Fibroblast of lung (primary cell): ENCODE measurements around the gene OLR1. TPM values are rescaled to one million over a fixed set of nuclear protein-coding genes. Genes with fewer than 3 reads are reported as not detected.

Experiments used
- DNase-seq, 2 donors: peaks; one replicate each; pipeline versions ENCODE4 v3.0.0 to v3.0.0-alpha.2; 2010; ENCODE audit warnings: low read depth in 2 of 2
- H2AFZ ChIP-seq: 2 replicates; pipeline ENCODE4 v1.5.1; 2012; ENCODE audit warnings: low read length, control low read depth, inconsistent platforms
- H3K27ac ChIP-seq: 2 replicates; pipeline ENCODE4 v1.5.1; 2011; ENCODE audit warnings: low read length, control low read depth; ENCODE audit not compliant: insufficient read depth
- H3K27me3 ChIP-seq: 2 replicates; pipeline ENCODE4 v1.5.1; 2011; ENCODE audit warnings: mild to moderate bottlenecking, low read length; ENCODE audit not compliant: control insufficient read depth, insufficient read depth
- H3K36me3 ChIP-seq: 2 replicates; pipeline ENCODE4 v1.5.1; 2011; ENCODE audit warnings: low read length; ENCODE audit not compliant: control insufficient read depth, insufficient read depth
- H3K4me1 ChIP-seq: 2 replicates; pipeline ENCODE4 v1.5.1; 2011; ENCODE audit warnings: low read length; ENCODE audit not compliant: control insufficient read depth, insufficient read depth; ENCODE audit errors: extremely low read depth
- H3K4me2 ChIP-seq: 2 replicates; pipeline ENCODE4 v1.5.1; 2011; ENCODE audit warnings: low read length, control low read depth; ENCODE audit not compliant: insufficient read depth; ENCODE audit errors: extremely low read depth
- H3K4me3 ChIP-seq, 4 experiments: fragments of 200-600 bp in 1 of 4; sonication (generic) in 1 of 4; replicated peaks in 1 of 4; 2 replicates each; pipeline ENCODE4 v1.5.1; 2011 to 2016; ENCODE audit warnings: low read length in 4 of 4, low read depth in 3 of 4, mild to moderate bottlenecking in 3 of 4, control low read depth in 2 of 4, inconsistent platforms in 1 of 4, mixed read lengths in 1 of 4; ENCODE audit not compliant: insufficient read depth in 1 of 4; ENCODE audit errors: control extremely low read depth in 1 of 4
- H3K79me2 ChIP-seq: 2 replicates; pipeline ENCODE4 v1.5.1; 2012; ENCODE audit warnings: mild to moderate bottlenecking, low read length, inconsistent platforms; ENCODE audit not compliant: control insufficient read depth, insufficient read depth
- H3K9ac ChIP-seq: 2 replicates; pipeline ENCODE4 v1.5.1; 2011; ENCODE audit warnings: mild to moderate bottlenecking, low read length, control low read depth; ENCODE audit not compliant: insufficient read depth
- H3K9me3 ChIP-seq: 2 replicates; pipeline ENCODE4 v1.5.1; 2012; ENCODE audit warnings: low read depth, low read length; ENCODE audit not compliant: control insufficient read depth, insufficient read depth
- H4K20me1 ChIP-seq: 2 replicates; pipeline ENCODE4 v1.5.1; 2011; ENCODE audit warnings: low read length; ENCODE audit not compliant: control insufficient read depth, insufficient read depth; ENCODE audit errors: extremely low read depth
- CTCF ChIP-seq, 2 donors: IDR thresholded peaks in 1 of 2; conservative IDR thresholded peaks in 1 of 2; 1 replicate in 1 of 2; 2 replicates in 1 of 2; pipeline ENCODE4 v1.5.1; 2011 to 2012; ENCODE audit warnings: low read length in 2 of 2, control low read depth in 1 of 2, inconsistent platforms in 1 of 2, low read depth in 1 of 2, mild to moderate bottlenecking in 1 of 2
- EZH2 ChIP-seq: IDR thresholded peaks from 2 replicates; pipeline ENCODE4 v1.5.1; 2012; ENCODE audit warnings: low read length, control low read depth, mild to moderate bottlenecking; ENCODE audit errors: missing control alignments
- polyA plus RNA-seq, 2 donors: library from polyadenylated mRNA; depleted of rRNA in 1 of 2; stranded (reverse) in 1 of 2; unstranded in 1 of 2; fragments of >200 nt; gene quantifications; 2 replicates each; pipeline ENCODE4 v1.2.1, GENCODE V29; 2011 to 2012; ENCODE audit warnings: missing spikeins in 1 of 2
- total RNA-seq: library from RNA; depleted of rRNA; stranded (reverse); fragments of >200 nt; gene quantifications from 2 replicates; pipeline ENCODE4 v1.2.1, GENCODE V29; 2014

Gene OLR1
- total and polyA plus RNA-seq, 2 donors (not counting 1 experiment from before 2014, with no cell fraction given): 1.2 to 27.4 TPM

- peak overlapping the region; percentile 93 for H3K4me2 ChIP-seq
- no peaks in the 10 kb centered on the region for H3K9me3 ChIP-seq
- peak overlapping the region; percentile 100 for H3K9ac ChIP-seq
- no peaks in the 10 kb centered on the region for H3K27me3 ChIP-seq
- peak; percentile 92 to 94 for DNase-seq
- peaks cover 4% of the 10 kb centered on the region for H3K4me1 ChIP-seq
- peak overlapping the region; percentile 54 for H2AFZ ChIP-seq
- peaks cover 4% of the 10 kb centered on the region for H4K20me1 ChIP-seq
- H3K36me3 ChIP-seq: peaks cover 2% of the 10 kb centered on the region
- TF ChIP-seq EZH2 (no peak), CTCF (conservative IDR thresholded peaks at IDR 0.05 in 1 of 2, IDR thresholded peaks at IDR 0.05 in 1 of 2; ENCODE audit: low read depth in 1 of 2, low read length in 2 of 2) (no peak)
- H3K79me2 ChIP-seq: peaks cover 24% of the 10 kb centered on the region
- peak overlapping the region; percentile 96 to 100 (median 98) for H3K4me3 ChIP-seq
- H3K27ac ChIP-seq: peak overlapping the region; percentile 100
Measured at GRCh38 chr12:10213168-10214135, 41.5 kb upstream of the OLR1 start.

- Histone ChIP-seq H3K27ac (peak within 1 kb of the TSS; percentile 100), H2AFZ (peak within 1 kb of the TSS; percentile 54), H3K4me1 (peaks cover 4% of the 10 kb centered on the region), H4K20me1 (peaks cover 4% of the 10 kb centered on the region), H3K36me3 (peaks cover 2% of the 10 kb centered on the region), H3K9ac (peak within 1 kb of the TSS; percentile 100), H3K79me2 (peaks cover 21% of the 10 kb centered on the region), H3K9me3 (no peaks in the 10 kb centered on the region), H3K4me2 (peak within 1 kb of the TSS; percentile 93), H3K27me3 (no peaks in the 10 kb centered on the region), H3K4me3 (peak within 1 kb of the TSS; percentile 96 to 100 (median 98))
- TF ChIP-seq CTCF (conservative IDR thresholded peaks at IDR 0.05 in 1 of 2, IDR thresholded peaks at IDR 0.05 in 1 of 2; ENCODE audit: low read depth in 1 of 2, low read length in 2 of 2): no peak
- TF ChIP-seq EZH2: no peak
- peak; percentile 76 to 93 for DNase-seq
Measured at GRCh38 chr12:10212739-10213131, 40.8 kb upstream of the OLR1 start, which contains the start of gene GABARAPL1. GABARAPL1 (plus strand) TSS chr12:10212877; CDS start chr12:10213130, 253 bp downstream.

GRCh38 chr12:10211940-10212738 lies 40.2 kb upstream of the OLR1 start:
- peak overlapping the region; percentile 100 for H3K27ac ChIP-seq
- H3K27me3 ChIP-seq: no peaks in the 10 kb centered on the region
- peaks cover 4% of the 10 kb centered on the region for H3K4me1 ChIP-seq
- DNase-seq: peak; percentile 100
- peaks cover 2% of the 10 kb centered on the region for H3K36me3 ChIP-seq
- peaks cover 4% of the 10 kb centered on the region for H4K20me1 ChIP-seq
- H3K79me2 ChIP-seq: peaks cover 21% of the 10 kb centered on the region
- peak overlapping the region; percentile 96 to 100 (median 98) for H3K4me3 ChIP-seq
- TF ChIP-seq CTCF (conservative IDR thresholded peaks at IDR 0.05 in 1 of 2, IDR thresholded peaks at IDR 0.05 in 1 of 2; ENCODE audit: low read depth in 1 of 2, low read length in 2 of 2): no peak
- no peak for TF ChIP-seq EZH2
- no peak overlapping the region for H2AFZ ChIP-seq
- peak overlapping the region; percentile 85 for H3K4me2 ChIP-seq
- H3K9ac ChIP-seq: peak overlapping the region; percentile 100
- H3K9me3 ChIP-seq: no peaks in the 10 kb centered on the region
